Keratinocyte (primary cell): ENCODE data around the gene OAF. TPM values are rescaled to one million over a fixed set of nuclear protein-coding genes. Genes with fewer than 3 reads are reported as not detected.

Source experiments
- DNase-seq: peaks from one replicate; pipeline ENCODE4 v3.0.0-alpha.2; 2011; ENCODE audit warnings: low read depth, missing footprints, low spot score
- FAIRE-seq: peaks from 2 replicates; lab custom pipeline; 2011; peaks lifted over from hg19 to GRCh38; lab: Jason Lieb, UNC
- H2AFZ ChIP-seq: 2 replicates; pipeline ENCODE4 v1.6.0; 2012; ENCODE audit warnings: low read length, control low read depth, inconsistent platforms; ENCODE audit not compliant: control insufficient read depth
- H3K27ac ChIP-seq: 2 replicates; pipeline ENCODE4 v1.5.1; 2011; ENCODE audit warnings: low read length; ENCODE audit not compliant: control insufficient read depth, insufficient read depth
- H3K27me3 ChIP-seq: 3 replicates; pipeline ENCODE4 v1.6.0; 2011; ENCODE audit warnings: low read length; ENCODE audit not compliant: control insufficient read depth, insufficient read depth; ENCODE audit errors: extremely low read depth
- H3K36me3 ChIP-seq, 2 experiments: 2 replicates in 1 of 2; 3 replicates in 1 of 2; pipeline ENCODE4 v1.5.1; 2011; ENCODE audit warnings: low read length in 2 of 2, mild to moderate bottlenecking in 1 of 2; ENCODE audit not compliant: control insufficient read depth in 2 of 2, insufficient read depth in 2 of 2; ENCODE audit errors: extremely low read depth in 1 of 2
- H3K4me1 ChIP-seq: 3 replicates; pipeline ENCODE4 v1.5.1; 2011; ENCODE audit warnings: low read length; ENCODE audit not compliant: control insufficient read depth, insufficient read depth; ENCODE audit errors: extremely low read depth
- H3K4me2 ChIP-seq: 3 replicates; pipeline ENCODE4 v1.6.0; 2011; ENCODE audit warnings: low read depth, low read length; ENCODE audit not compliant: control insufficient read depth, insufficient read depth; ENCODE audit errors: extremely low read depth
- H3K4me3 ChIP-seq, 3 experiments: fragments of 200-600 bp in 1 of 3; sonication (generic) in 1 of 3; 2 replicates in 2 of 3; 3 replicates in 1 of 3; pipeline ENCODE4 v1.5.1; 2011 to 2016; ENCODE audit warnings: low read length in 3 of 3, mild to moderate bottlenecking in 3 of 3, control low read depth in 2 of 3, inconsistent platforms in 1 of 3, low read depth in 1 of 3, mixed read lengths in 1 of 3, mixed run types in 1 of 3, moderate library complexity in 1 of 3; ENCODE audit not compliant: control insufficient read depth in 2 of 3, insufficient read depth in 2 of 3; ENCODE audit errors: extremely low read depth in 1 of 3
- H3K79me2 ChIP-seq: 2 replicates; pipeline ENCODE4 v1.6.0; 2012; ENCODE audit warnings: low read length; ENCODE audit not compliant: control insufficient read depth, insufficient read depth
- H3K9ac ChIP-seq: 3 replicates; pipeline ENCODE4 v1.6.0; 2011; ENCODE audit warnings: low read length; ENCODE audit not compliant: control insufficient read depth, insufficient read depth; ENCODE audit errors: extremely low read depth
- H3K9me1 ChIP-seq: 3 replicates; pipeline ENCODE4 v1.6.0; 2011; ENCODE audit warnings: low read length; ENCODE audit not compliant: control insufficient read depth, insufficient read depth; ENCODE audit errors: extremely low read depth
- H3K9me3 ChIP-seq: 2 replicates; pipeline ENCODE4 v1.5.1; 2012; ENCODE audit warnings: low read depth, low read length; ENCODE audit not compliant: control insufficient read depth
- H4K20me1 ChIP-seq: 3 replicates; pipeline ENCODE4 v1.6.0; 2011; ENCODE audit warnings: low read length; ENCODE audit not compliant: control insufficient read depth, insufficient read depth; ENCODE audit errors: extremely low read depth
- EZH2 ChIP-seq: IDR thresholded peaks from one replicate; pipeline ENCODE4 v1.6.1; 2012; ENCODE audit warnings: inconsistent platforms, mild to moderate bottlenecking, low read length, moderate library complexity
- dilution Hi-C: fragments of 300-500 bp; cut with MboI; formaldehyde crosslinking; loops from one replicate; pipeline ENCODE4 v1.7.0; 2020; ENCODE audit warnings: low sequenced_read_pairs; ENCODE audit not compliant: extremely low pct_ligation_motif_present
- polyA plus RNA-seq, 5 experiments: library from polyadenylated mRNA; depleted of rRNA in 3 of 5; stranded (reverse) in 3 of 5; stranded (forward) in 1 of 5; unstranded in 1 of 5; fragments of >200 nt; gene quantifications; 1 replicate in 1 of 5; 2 replicates in 3 of 5; 3 replicates in 1 of 5; pipeline versions ENCODE4 v1.2.1 to v1.2.3, GENCODE V29; 2011 to 2012; ENCODE audit warnings: missing spikeins in 2 of 5, low read depth in 1 of 5, low replicate concordance in 1 of 5
- TF ChIP-seq, protein P1 (sequence below), 3 experiments: IDR thresholded peaks in 1 of 3; conservative IDR thresholded peaks in 1 of 3; optimal IDR thresholded peaks in 1 of 3; 2 replicates in 2 of 3; 3 replicates in 1 of 3; pipeline versions ENCODE3 to v1.5.1; 2011; ENCODE audit warnings: low read length in 3 of 3, mild to moderate bottlenecking in 3 of 3, moderate library complexity in 2 of 3, control low read depth in 1 of 3, inconsistent platforms in 1 of 3; ENCODE audit not compliant: insufficient read depth in 2 of 3; ENCODE audit errors: extremely low read depth in 1 of 3

OAF gene
- polyA plus RNA-seq, 1 donor (not counting 4 experiments of a cell fraction or from before 2014, with no cell fraction given) = 11.2 TPM

DNA sequence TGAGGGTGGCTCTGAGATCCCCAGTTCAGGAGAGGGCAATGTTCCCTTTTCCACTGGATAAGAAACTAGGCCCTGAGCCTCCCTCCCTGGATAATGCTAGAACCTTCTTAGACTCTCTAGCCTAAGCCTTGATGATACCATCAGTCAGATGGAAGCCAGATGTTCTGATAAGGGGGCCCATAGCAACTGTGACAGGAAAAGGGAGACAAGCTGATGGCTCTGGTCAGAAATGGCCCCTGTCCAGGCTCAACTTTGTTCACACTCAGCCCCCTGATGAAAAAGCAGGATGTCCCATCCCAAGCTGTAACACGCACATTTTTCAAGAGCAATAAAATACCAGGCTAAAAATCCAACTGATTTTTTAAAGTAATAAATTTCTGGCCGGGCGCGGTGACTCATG is 7.2 kb upstream of the OAF start:
- Histone ChIP-seq H3K27me3 (no peaks in the 10 kb centered on the region), H3K9me3 (no peaks in the 10 kb centered on the region), H2AFZ (no peak overlapping the region), H3K36me3 (no peaks in the 10 kb centered on the region), H3K4me2 (no peak overlapping the region), H3K4me3 (no peak overlapping the region), H3K27ac (no peak overlapping the region), H4K20me1 (no peaks in the 10 kb centered on the region), H3K9me1 (no peaks in the 10 kb centered on the region), H3K79me2 (no peaks in the 10 kb centered on the region), H3K4me1 (peaks cover 15% of the 10 kb centered on the region), H3K9ac (no peak overlapping the region)
- FAIRE-seq (no peak), DNase-seq (no peak)
- dilution Hi-C loops = no loop called here
- TF ChIP-seq, protein P1, sequence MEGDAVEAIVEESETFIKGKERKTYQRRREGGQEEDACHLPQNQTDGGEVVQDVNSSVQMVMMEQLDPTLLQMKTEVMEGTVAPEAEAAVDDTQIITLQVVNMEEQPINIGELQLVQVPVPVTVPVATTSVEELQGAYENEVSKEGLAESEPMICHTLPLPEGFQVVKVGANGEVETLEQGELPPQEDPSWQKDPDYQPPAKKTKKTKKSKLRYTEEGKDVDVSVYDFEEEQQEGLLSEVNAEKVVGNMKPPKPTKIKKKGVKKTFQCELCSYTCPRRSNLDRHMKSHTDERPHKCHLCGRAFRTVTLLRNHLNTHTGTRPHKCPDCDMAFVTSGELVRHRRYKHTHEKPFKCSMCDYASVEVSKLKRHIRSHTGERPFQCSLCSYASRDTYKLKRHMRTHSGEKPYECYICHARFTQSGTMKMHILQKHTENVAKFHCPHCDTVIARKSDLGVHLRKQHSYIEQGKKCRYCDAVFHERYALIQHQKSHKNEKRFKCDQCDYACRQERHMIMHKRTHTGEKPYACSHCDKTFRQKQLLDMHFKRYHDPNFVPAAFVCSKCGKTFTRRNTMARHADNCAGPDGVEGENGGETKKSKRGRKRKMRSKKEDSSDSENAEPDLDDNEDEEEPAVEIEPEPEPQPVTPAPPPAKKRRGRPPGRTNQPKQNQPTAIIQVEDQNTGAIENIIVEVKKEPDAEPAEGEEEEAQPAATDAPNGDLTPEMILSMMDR (optimal IDR thresholded peaks at IDR 0.05 in 1 of 3, IDR thresholded peaks at IDR 0.05 in 1 of 3, conservative IDR thresholded peaks at IDR 0.05 in 1 of 3; ENCODE audit: extremely low read depth in 1 of 3, insufficient read depth in 2 of 3, low read length in 3 of 3) = no peak
- TF ChIP-seq EZH2 = no peak

DNA sequence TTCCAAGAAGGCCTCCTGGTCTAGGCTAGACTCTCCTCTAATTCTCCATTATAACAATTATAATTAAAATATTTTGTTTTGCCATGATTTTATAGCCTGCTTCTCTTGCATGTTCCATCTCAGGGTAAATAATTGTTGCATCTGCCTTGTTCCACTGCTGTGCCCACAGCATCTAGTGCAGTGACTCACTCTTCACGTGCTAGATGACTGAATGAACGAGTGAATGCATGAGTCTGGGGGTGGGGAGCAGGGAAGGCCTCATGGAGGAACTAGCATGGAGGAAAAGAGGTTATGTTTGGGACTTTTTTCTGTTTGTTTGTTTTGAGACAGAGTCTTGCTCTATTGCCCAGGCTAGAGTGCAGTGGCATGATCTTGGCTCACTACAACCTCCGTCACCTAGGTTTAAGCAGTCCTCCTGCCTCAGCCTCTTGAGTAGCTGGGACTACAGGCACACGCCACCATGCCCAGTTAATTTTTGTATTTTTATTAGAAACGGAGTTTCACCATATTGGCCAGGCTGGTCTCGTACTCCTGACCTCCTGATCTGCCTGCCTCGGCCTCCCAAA is 5.2 kb upstream of the OAF start:
- H3K4me2 ChIP-seq = no peak overlapping the region
- H3K27ac ChIP-seq = peak overlapping the region; percentile 50
- TF ChIP-seq, protein P1 (optimal IDR thresholded peaks at IDR 0.05 in 1 of 3, IDR thresholded peaks at IDR 0.05 in 1 of 3, conservative IDR thresholded peaks at IDR 0.05 in 1 of 3; ENCODE audit: extremely low read depth in 1 of 3, insufficient read depth in 2 of 3, low read length in 3 of 3) = no peak
- no peak for TF ChIP-seq EZH2
- peaks cover 26% of the 10 kb centered on the region for H3K4me1 ChIP-seq
- H3K4me3 ChIP-seq = no peak overlapping the region
- dilution Hi-C loops = no loop called here
- no peaks in the 10 kb centered on the region for H3K9me1 ChIP-seq
- H3K9me3 ChIP-seq = no peaks in the 10 kb centered on the region
- H4K20me1 ChIP-seq = no peaks in the 10 kb centered on the region
- H3K79me2 ChIP-seq = no peaks in the 10 kb centered on the region
- H2AFZ ChIP-seq = no peak overlapping the region
- H3K9ac ChIP-seq = no peak overlapping the region
- peak; percentile 39 for FAIRE-seq
- no peak for DNase-seq
- H3K27me3 ChIP-seq = no peaks in the 10 kb centered on the region
- H3K36me3 ChIP-seq = no peaks in the 10 kb centered on the region
